GM18951 (cell line): ENCODE measurements around the gene MCEMP1.

ENCODE experiments used
- POLR2A ChIP-seq: IDR thresholded peaks from 4 replicates; pipeline ENCODE4 v1.6.1; 2011; ENCODE audit warnings: mild to moderate bottlenecking; ENCODE audit not compliant: insufficient read length, insufficient read depth; ENCODE audit errors: extremely low read depth
- in situ Hi-C: fragments of 300-500 bp; cut with MboI; formaldehyde crosslinking; loops from one replicate; pipeline ENCODE4 v1.12.0; 2022; ENCODE audit warnings: low sequenced_read_pairs, mixed read lengths, inconsistent platforms; ENCODE audit not compliant: unreplicated experiment

MCEMP1 gene

GRCh38 chr19:7638802-7639465, 38.0 kb upstream of the MCEMP1 start:
- in situ Hi-C loops = no loop called here
- no peak for TF ChIP-seq POLR2A

- no peak for TF ChIP-seq POLR2A
- in situ Hi-C loops = loop anchor here (10.0 kb wide), 1 partner anchor 165 kb away; no protein-coding TSS in a partner anchor
Measured at GRCh38 chr19:7639863-7640348, 37.0 kb upstream of the MCEMP1 start.

GRCh38 chr19:7640803-7641202, 36.1 kb upstream of the MCEMP1 start:
- no peak for TF ChIP-seq POLR2A
- in situ Hi-C loops = loop anchor here (10.0 kb wide), 1 partner anchor 164 kb away; no protein-coding TSS in a partner anchor

GRCh38 chr19:7641290-7642276, 35.3 kb upstream of the MCEMP1 start:
- in situ Hi-C loops = loop anchor here (10.0 kb wide), 1 partner anchor 163 kb away; no protein-coding TSS in a partner anchor
- TF ChIP-seq POLR2A = no peak

- in situ Hi-C loops = loop anchor here (10.0 kb wide), 1 partner anchor 162 kb away; no protein-coding TSS in a partner anchor
- TF ChIP-seq POLR2A = no peak
Measured at GRCh38 chr19:7642295-7643030, 34.4 kb upstream of the MCEMP1 start.

GRCh38 chr19:7643031-7643415, 33.9 kb upstream of the MCEMP1 start:
- in situ Hi-C loops = loop anchor here (10.0 kb wide), 1 partner anchor 162 kb away; no protein-coding TSS in a partner anchor
- TF ChIP-seq POLR2A = no peak

- in situ Hi-C loops = loop anchor here (10.0 kb wide), 1 partner anchor 161 kb away; no protein-coding TSS in a partner anchor
Measured at GRCh38 chr19:7643629-7644549, 33.0 kb upstream of the MCEMP1 start.

- no peak for TF ChIP-seq POLR2A
- in situ Hi-C loops = loop anchor here (10.0 kb wide), 1 partner anchor 160 kb away; no protein-coding TSS in a partner anchor
Measured at GRCh38 chr19:7644550-7644877, 32.4 kb upstream of the MCEMP1 start.

GRCh38 chr19:7645163-7645562, 31.7 kb upstream of the MCEMP1 start:
- in situ Hi-C loops = loop anchor here (10.0 kb wide), 1 partner anchor 160 kb away; no protein-coding TSS in a partner anchor
- no peak for TF ChIP-seq POLR2A

- in situ Hi-C loops = loop anchor here (10.0 kb wide), 1 partner anchor 159 kb away; no protein-coding TSS in a partner anchor
- no peak for TF ChIP-seq POLR2A
Measured at GRCh38 chr19:7645656-7646425, 31.0 kb upstream of the MCEMP1 start.

- in situ Hi-C loops = loop anchor here (10.0 kb wide), 1 partner anchor 158 kb away; no protein-coding TSS in a partner anchor
- TF ChIP-seq POLR2A = no peak
Measured at GRCh38 chr19:7646426-7646700, 30.5 kb upstream of the MCEMP1 start.
